Vagina (tissue), 2 donors: ENCODE results near the gene DOK5. TPM values are rescaled to one million over a fixed set of nuclear protein-coding genes. Genes with fewer than 3 reads are reported as not detected.
A peak's percentile ranks its signal among the peaks of the same experiment; 100 is the strongest.

ENCODE experiments used
- DNase-seq, 2 donors: peaks; one replicate each; pipeline ENCODE4 v3.0.0-alpha.2; 2017; ENCODE audit errors: extremely low spot score in 2 of 2
- H3K27ac ChIP-seq: fragments of 200-600 bp; sonication (generic); one replicate; pipeline ENCODE4 v1.5.1; 2019
- H3K27me3 ChIP-seq: fragments of 200-600 bp; sonication (generic); one replicate; pipeline ENCODE4 v1.5.1; 2019
- H3K36me3 ChIP-seq, 2 donors: fragments of 200-600 bp; sonication (generic); one replicate each; pipeline ENCODE4 v1.5.1; 2017 to 2019
- H3K4me1 ChIP-seq: fragments of 200-600 bp; sonication (generic); one replicate; pipeline ENCODE4 v1.5.1; 2019
- H3K4me3 ChIP-seq, 2 donors: fragments of 200-600 bp; sonication (generic); 1 replicate in 1 of 2; 2 replicates in 1 of 2; pipeline ENCODE4 v1.5.1; 2016 to 2019
- H3K9me3 ChIP-seq: fragments of 200-600 bp; sonication (generic); one replicate; pipeline ENCODE4 v1.5.1; 2019
- POLR2A ChIP-seq, 2 donors: fragments of 450-650 bp; IDR thresholded peaks; one replicate each; pipeline ENCODE4 v1.6.1; 2017; ENCODE audit warnings: antibody characterized with exemption in 2 of 2, mild to moderate bottlenecking in 2 of 2, moderate library complexity in 2 of 2
- POLR2AphosphoS5 ChIP-seq, 2 donors: sonication (generic); formaldehyde crosslinking; IDR thresholded peaks; one replicate each; pipeline ENCODE4 v1.9.0; 2017; ENCODE audit warnings: antibody characterized with exemption in 2 of 2, mild to moderate bottlenecking in 2 of 2, low read depth in 1 of 2; ENCODE audit not compliant: insufficient read depth in 1 of 2
- intact Hi-C: fragments of 100-400 bp; cut with DNase I; formaldehyde crosslinking; loops from one replicate; pipeline ENCODE4 v1.15.1; 2023
- total RNA-seq: library from RNA; depleted of rRNA; stranded (reverse); fragments of >200 nt; gene quantifications from one replicate; pipeline ENCODE4 v1.2.3, GENCODE V29; 2016
- TF ChIP-seq, protein P1 (sequence below), 3 experiments: fragments of 450-650 bp in 2 of 3; fragments of 200-600 bp in 1 of 3; sonication (generic) in 1 of 3; IDR thresholded peaks; one replicate each; pipeline ENCODE4 v1.5.1; 2017 to 2019; ENCODE audit warnings: antibody characterized with exemption in 3 of 3, mild to moderate bottlenecking in 2 of 3, moderate library complexity in 2 of 3

The DOK5 gene
- total RNA-seq, 1 donor from 2014 or later = 2.5 TPM

DNA sequence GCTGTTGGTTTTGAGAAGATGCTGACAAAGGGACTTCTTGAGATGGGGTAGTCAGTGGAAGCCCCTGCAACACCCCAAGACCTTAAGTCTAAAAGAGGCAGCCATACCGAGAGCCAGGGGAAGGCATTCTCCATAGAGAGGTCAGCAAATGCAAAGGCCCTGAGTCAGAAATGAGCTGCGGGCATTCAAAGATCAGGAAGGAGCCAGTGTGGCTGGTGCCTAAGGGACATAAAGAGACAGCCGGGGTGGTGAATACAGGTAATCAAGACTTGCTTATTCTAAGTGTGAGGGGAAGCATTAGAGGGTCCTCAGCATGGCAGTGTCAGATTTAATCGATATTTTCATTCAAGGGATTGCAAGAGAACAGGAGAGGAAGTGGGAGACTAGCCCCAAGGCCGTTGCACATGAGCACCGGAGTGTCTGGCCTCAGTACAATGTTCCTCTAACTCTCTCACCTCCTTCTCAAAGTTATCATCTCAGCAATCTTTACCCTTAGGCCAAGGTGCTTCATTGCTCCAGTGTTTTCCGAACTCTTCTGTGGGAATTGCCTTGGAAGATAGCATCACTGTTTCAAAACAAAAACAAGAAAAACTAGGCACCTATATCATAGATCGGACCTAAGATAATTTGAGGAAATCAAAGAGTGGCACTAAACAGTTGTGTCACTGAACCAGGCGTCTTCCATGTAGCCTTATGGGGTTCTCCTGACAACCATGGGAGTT lies 173.2 kb downstream of the DOK5 start:
- Histone ChIP-seq H3K4me3 (no peak overlapping the region), H3K36me3 (no peaks in the 10 kb centered on the region), H3K27me3 (no peaks in the 10 kb centered on the region), H3K4me1 (no peaks in the 10 kb centered on the region), H3K9me3 (no peaks in the 10 kb centered on the region), H3K27ac (no peak overlapping the region)
- no peak for DNase-seq
- TF ChIP-seq POLR2A (IDR thresholded peaks at IDR 0.05) = no peak
- TF ChIP-seq, protein P1, sequence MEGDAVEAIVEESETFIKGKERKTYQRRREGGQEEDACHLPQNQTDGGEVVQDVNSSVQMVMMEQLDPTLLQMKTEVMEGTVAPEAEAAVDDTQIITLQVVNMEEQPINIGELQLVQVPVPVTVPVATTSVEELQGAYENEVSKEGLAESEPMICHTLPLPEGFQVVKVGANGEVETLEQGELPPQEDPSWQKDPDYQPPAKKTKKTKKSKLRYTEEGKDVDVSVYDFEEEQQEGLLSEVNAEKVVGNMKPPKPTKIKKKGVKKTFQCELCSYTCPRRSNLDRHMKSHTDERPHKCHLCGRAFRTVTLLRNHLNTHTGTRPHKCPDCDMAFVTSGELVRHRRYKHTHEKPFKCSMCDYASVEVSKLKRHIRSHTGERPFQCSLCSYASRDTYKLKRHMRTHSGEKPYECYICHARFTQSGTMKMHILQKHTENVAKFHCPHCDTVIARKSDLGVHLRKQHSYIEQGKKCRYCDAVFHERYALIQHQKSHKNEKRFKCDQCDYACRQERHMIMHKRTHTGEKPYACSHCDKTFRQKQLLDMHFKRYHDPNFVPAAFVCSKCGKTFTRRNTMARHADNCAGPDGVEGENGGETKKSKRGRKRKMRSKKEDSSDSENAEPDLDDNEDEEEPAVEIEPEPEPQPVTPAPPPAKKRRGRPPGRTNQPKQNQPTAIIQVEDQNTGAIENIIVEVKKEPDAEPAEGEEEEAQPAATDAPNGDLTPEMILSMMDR (IDR thresholded peaks at IDR 0.05) = no peak
- no peak for TF ChIP-seq POLR2AphosphoS5 (IDR thresholded peaks at IDR 0.05; ENCODE audit: insufficient read depth in 1 of 2, low read depth in 1 of 2)
- intact Hi-C loops = loop anchor here (5.0 to 10.0 kb wide), 2 partner anchors 426 to 554 kb away; no protein-coding TSS in a partner anchor

DNA sequence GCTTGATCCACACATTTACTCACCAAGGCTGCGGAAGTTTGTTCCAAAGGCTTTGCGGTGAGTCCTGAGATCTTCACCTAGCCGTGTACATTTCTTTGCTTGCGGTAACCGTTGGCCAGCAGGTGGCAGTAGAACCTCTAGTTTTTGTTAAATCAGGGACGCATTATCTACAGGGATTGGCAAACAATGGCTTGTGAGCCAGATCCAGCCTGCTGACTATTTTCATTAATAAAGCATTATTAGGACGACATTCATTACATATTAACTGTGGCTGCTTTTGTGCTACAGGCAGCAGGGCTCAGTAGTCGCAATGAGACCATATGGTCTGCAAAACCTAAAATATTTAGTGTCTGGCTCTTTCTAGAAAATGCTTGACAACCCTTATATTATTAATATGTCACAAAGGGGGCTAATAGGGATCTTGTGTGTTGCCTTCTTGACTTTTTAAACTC lies 174.1 kb downstream of the DOK5 start:
- intact Hi-C loops = loop anchor here (5.0 to 10.0 kb wide), 2 partner anchors 427 to 555 kb away; no protein-coding TSS in a partner anchor
- Histone ChIP-seq H3K4me3 (no peak overlapping the region), H3K9me3 (no peaks in the 10 kb centered on the region), H3K36me3 (no peaks in the 10 kb centered on the region), H3K27me3 (no peaks in the 10 kb centered on the region), H3K27ac (no peak overlapping the region), H3K4me1 (no peaks in the 10 kb centered on the region)
- DNase-seq = no peak
- no peak for TF ChIP-seq POLR2AphosphoS5 (IDR thresholded peaks at IDR 0.05; ENCODE audit: insufficient read depth in 1 of 2, low read depth in 1 of 2)
- TF ChIP-seq, protein P1 (IDR thresholded peaks at IDR 0.05) = peak in 2 of 3 experiments; percentile 36 to 71
- TF ChIP-seq POLR2A (IDR thresholded peaks at IDR 0.05) = no peak

DNA sequence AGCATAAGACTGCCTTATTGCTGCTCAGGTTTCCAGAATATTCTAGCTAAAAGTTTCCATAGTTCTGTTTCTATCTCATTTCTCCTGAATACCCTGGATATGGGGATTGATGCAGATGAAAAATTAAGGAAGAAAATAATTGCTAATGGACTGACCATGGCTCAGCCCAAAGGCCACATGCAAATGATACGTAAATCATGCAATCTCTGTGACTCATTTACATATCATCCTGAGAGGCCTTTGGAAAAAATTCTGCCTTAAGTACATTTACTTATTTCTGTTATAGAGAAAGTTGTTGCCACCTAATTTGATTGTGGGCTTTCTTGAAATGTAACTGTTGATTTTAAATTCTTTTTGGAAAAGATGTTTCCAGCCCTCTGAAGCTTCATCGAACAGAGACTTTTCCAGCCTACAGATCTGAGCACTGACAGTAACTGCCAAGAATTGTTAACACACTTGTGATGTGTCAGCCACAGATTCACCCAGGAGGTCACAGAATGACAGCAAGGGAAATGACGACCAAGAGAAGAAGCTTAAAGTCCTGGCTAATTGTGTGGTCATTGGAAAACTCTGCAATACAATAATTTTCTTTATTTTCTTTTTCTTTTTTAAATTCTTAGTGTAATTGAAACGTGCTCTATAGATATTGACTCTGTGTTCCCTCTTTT lies 174.8 kb downstream of the DOK5 start:
- TF ChIP-seq POLR2AphosphoS5 (IDR thresholded peaks at IDR 0.05; ENCODE audit: insufficient read depth in 1 of 2, low read depth in 1 of 2) = no peak
- TF ChIP-seq POLR2A (IDR thresholded peaks at IDR 0.05) = no peak
- TF ChIP-seq, protein P1 (IDR thresholded peaks at IDR 0.05) = no peak
- Histone ChIP-seq H3K9me3 (no peaks in the 10 kb centered on the region), H3K27me3 (no peaks in the 10 kb centered on the region), H3K4me1 (no peaks in the 10 kb centered on the region), H3K27ac (no peak overlapping the region), H3K36me3 (no peaks in the 10 kb centered on the region), H3K4me3 (no peak overlapping the region)
- DNase-seq = no peak
- intact Hi-C loops = no loop called here

GRCh38 chr20:54651252-54651651 lies 175.9 kb downstream of the DOK5 start:
- no peak for DNase-seq
- H3K36me3 ChIP-seq = no peaks in the 10 kb centered on the region
- intact Hi-C loops = no loop called here
- TF ChIP-seq, protein P1 (IDR thresholded peaks at IDR 0.05) = no peak
- TF ChIP-seq POLR2A (IDR thresholded peaks at IDR 0.05) (no peak), POLR2AphosphoS5 (IDR thresholded peaks at IDR 0.05; ENCODE audit: insufficient read depth in 1 of 2, low read depth in 1 of 2) (no peak)
- no peaks in the 10 kb centered on the region for H3K27me3 ChIP-seq
- H3K27ac ChIP-seq = no peak overlapping the region
- H3K4me3 ChIP-seq = no peak overlapping the region
- H3K9me3 ChIP-seq = no peaks in the 10 kb centered on the region
- no peaks in the 10 kb centered on the region for H3K4me1 ChIP-seq

GRCh38 chr20:54654450-54654849 lies 179.1 kb downstream of the DOK5 start:
- H3K27ac ChIP-seq = no peak overlapping the region
- H3K4me1 ChIP-seq = no peaks in the 10 kb centered on the region
- no peaks in the 10 kb centered on the region for H3K36me3 ChIP-seq
- intact Hi-C loops = no loop called here
- TF ChIP-seq POLR2AphosphoS5 (IDR thresholded peaks at IDR 0.05; ENCODE audit: insufficient read depth in 1 of 2, low read depth in 1 of 2) (no peak), POLR2A (IDR thresholded peaks at IDR 0.05) (no peak)
- TF ChIP-seq, protein P1 (IDR thresholded peaks at IDR 0.05) = no peak
- H3K9me3 ChIP-seq = no peaks in the 10 kb centered on the region
- no peaks in the 10 kb centered on the region for H3K27me3 ChIP-seq
- H3K4me3 ChIP-seq = no peak overlapping the region
- no peak for DNase-seq
